NCI-H524 (cell line): Measurements from ENCODE around the gene TFB1M.

ENCODE experiments used
- DNase-seq, 2 experiments: peaks; one replicate each; lab custom pipeline; 2025; lab: John Stamatoyannopoulos, UW

The TFB1M gene

GRCh38 chr6:155263373-155264063, 50.8 kb downstream of the TFB1M start, which contains the start of gene CLDN20:
Gene CLDN20 (plus strand): TSS chr6:155264013. CDS start chr6:155275720, 11,707 bp downstream.
- DNase-seq, result no peak

GRCh38 chr6:155262655-155263054, 51.6 kb downstream of the TFB1M start:
- no peak for DNase-seq

GRCh38 chr6:155261111-155261900, 53.0 kb downstream of the TFB1M start:
- no peak for DNase-seq

GRCh38 chr6:155260686-155261085, 53.6 kb downstream of the TFB1M start:
- peak in 1 of 2 experiments; percentile 27 for DNase-seq

GRCh38 chr6:155259897-155260296, 54.4 kb downstream of the TFB1M start:
- no peak for DNase-seq

- DNase-seq, result peak; percentile 95 to 99
These were observed 55.1 kb downstream of the TFB1M start for GRCh38 chr6:155259204-155259603.

DNA sequence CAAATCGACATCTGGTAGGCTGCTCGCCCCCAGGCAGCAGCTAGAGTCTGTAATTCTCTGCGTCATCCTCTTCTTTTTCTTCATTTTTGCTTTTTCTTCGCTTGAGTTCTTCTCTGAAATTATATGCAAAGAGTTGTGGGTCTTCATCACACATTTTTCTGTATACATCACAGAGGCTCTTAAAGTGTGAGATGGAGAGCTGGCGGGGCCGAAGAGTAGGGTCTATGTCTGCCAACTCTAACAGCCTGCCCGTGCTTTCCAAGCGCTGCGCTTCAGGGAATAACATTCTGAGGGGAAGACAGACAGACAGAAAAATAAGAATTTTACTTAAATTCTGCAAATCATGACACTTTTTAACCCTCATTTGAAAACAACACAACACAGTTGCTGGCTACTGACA, 56.5 kb downstream of the TFB1M start:
- no peak for DNase-seq

DNA sequence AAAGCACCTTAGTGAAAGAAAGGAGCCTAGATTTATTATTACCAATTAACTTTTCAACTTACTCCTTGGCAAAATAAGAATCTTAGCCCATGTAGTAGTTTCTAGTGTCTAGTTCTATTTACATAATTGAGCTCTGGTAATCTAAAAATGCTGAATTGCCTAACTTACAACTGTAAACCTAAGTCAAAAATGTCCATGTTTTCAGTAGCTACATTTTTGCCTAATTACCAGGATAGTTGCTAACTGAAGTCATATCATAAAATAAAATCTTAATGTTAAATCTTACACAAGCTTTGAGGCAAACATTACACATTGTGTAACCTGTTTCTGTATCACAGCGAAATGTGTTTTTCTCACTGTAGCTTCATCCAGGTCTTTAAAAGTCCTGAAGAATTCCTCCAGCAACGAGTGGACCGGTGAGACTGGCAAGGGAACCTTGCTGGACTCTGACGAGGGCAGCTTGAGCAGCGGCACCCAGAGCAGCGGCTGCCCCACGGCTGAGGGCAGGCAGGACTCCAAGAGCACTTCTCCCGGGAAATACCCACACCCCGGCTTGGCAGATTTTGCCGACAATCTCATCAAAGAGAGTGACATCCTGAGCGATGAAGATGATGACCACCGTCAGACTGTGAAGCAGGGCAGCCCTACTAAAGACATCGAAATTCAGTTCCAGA, 58.0 kb downstream of the TFB1M start:
- no peak for DNase-seq

- no peak for DNase-seq
These were observed 60.1 kb downstream of the TFB1M start for GRCh38 chr6:155254139-155254538.

DNA sequence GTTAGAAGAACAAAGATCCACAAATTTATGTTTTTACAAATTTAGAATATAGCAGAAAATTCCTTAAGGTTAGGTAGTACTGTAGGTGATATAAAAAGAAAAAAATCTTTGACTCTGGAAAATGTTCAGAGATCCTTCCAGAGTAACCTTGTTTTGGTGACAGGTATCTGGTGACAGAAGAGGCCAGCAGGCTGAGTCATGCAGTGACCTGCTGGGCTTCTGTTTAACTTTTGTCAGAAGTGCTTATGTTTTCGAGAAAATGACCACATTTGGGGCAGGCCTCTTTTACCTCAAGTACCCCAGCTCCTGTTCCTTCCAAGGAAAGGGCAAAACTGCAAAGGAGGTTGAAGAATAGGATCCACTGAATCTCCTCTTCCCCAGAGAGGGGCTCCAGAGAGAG, 60.9 kb downstream of the TFB1M start:
- DNase-seq, result no peak

DNA sequence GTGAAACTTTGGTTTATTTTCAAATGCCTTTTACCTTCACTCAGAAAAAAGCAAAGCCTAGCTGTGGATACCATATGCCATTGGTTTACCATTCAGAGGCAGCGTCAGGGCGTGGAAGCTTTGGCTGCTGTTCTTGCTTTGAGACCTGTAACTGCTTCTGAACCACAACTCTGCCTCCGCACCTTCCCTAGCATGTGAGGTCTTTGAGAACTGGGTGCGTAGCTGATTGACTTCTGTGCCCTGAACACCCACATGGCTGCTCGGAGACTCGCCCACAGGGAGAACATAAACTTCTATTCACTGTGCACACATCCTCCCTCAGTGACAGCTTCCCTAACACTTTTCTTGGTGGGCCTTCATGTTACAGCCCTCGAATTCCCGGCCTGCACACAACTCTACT, 61.7 kb downstream of the TFB1M start:
- no peak for DNase-seq

- no peak for DNase-seq
These were observed 63.4 kb downstream of the TFB1M start for GRCh38 chr6:155250701-155251381.

- DNase-seq, result peak in 1 of 2 experiments; percentile 34
These were observed 66.0 kb downstream of the TFB1M start for GRCh38 chr6:155248008-155249001.

DNA sequence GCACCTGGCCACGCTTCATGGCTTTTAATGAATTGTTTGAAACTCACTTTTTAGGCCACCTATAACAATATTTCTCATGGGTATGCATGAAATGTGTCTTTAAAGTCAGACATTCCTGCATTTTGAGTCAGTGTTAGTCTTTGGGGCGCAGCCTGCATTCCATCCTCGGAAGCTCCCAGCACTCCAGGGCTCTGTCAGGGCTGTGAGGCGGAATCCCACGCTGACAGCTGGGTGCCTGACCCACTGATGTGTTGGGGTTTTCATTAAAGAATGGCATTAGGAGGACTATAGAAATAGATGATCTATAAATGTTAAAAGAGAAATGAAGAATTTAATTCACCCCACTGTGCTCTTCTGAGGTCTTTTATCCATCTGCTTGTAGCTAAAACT, 66.7 kb downstream of the TFB1M start:
- no peak for DNase-seq

DNA sequence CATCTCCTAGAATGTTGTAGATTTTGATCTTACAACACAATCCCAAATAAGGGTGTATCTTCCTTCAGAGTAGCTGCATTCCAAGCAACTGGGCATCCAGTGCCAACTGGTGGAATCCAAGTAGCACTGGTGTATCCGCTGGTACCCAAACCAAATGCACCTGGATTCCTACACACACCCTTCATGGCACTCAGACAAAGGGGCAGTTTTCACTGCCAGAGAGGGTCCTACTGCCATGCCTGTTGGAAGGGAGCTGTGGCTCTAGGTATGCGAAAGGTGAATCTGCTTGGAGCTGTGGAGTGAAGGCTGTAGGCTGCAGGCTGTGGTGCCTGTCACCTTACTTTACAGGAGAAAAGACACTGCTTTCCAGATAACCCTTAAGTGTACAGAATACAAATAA, 67.5 kb downstream of the TFB1M start:
- no peak for DNase-seq

GRCh38 chr6:155245831-155246230, 68.5 kb downstream of the TFB1M start:
- DNase-seq, result no peak

DNA sequence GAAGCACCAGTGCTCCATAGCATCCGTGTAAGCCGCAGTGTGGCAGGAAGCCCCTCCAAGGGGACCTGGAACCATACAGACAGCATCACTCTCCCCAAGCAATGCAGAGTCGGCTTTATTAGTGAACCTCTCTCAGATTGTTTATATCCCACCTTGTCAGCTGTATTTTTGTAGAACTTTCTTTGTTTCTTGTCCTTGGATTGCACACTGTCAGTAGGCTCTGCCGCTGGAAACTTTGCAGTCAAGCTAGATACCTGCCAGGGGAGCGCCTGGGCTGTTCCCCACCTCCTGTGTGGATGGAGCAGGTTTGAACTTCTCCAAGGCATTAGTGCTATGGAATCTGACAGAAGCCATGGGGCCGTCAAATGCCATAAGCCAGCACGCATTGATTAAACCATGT, 69.1 kb downstream of the TFB1M start:
- no peak for DNase-seq

DNA sequence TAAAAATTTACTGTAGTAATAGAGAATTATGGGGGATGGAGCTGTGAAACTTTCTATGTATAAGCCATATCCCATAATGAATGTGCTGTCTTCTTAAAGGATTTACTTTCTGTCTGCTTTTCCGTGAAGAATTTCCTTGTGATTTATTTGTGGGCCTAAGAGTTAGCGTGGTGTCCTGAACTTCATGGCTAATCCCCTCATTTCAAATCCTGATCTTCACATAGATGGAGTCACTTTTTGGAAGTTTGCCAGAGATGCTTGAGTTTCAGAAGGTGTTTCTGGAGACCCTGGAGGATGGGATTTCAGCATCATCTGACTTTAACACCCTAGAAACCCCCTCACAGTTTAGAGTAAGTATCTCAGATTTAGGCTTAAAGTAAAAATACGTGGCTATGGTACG, 69.8 kb downstream of the TFB1M start:
- DNase-seq, result peak in 1 of 2 experiments; percentile 20

DNA sequence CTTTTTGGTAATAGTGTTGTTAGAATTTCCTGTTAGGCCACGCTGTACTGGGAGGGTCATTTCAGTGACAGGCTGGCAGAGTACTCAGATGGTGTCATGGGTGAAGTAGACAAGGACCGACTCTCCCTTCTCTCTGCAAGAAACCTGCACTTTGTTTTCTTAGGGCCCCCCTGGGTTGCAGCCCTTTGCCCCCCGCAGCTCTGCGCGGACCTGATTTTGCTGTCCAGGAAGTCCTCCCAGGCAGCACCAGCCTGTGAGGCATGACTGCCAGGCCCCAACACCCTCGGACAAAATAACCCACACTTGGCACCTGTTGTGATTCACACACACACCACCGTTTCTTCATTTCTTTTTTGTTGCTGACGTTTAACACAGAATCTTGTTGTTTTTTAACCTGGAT, 72.3 kb downstream of the TFB1M start:
- no peak for DNase-seq

DNA sequence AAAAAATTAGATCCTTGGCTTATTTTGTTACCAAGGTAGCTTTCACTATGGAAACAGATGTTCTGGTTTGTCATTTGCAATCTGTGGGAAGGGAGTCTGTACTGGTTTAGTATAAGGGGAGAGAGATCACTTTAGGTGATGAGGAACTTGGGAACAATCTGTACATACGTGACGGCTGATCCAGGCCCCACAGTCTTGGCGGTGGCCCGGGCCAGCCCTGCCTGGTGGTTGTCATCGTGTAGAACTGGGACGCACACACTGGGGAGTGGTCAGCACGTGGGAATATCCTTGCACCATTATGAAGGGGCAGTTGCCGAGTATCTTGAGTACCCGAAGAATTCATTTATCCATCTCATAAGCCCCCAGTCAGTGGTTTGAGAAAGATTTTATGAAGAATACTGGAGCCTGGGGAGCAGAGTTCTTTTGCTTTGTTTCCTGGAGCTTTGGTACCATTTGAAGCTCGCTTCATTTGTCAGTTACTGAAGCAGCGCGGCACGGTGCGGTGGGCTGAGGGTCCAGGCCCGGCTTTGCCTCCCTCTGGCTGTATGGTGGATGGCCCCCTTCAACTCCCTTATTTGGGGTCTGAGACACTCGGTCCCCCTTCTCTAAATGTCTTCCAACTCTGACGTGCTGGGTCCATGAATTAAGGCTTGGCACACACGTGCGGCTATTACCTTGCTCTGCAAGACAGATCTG, 73.2 kb downstream of the TFB1M start:
- DNase-seq, result peak in 1 of 2 experiments; percentile 20
